ENCODE measurements around the gene IMP4. TPM values are rescaled to one million over a fixed set of nuclear protein-coding genes. Genes with fewer than 3 reads are reported as not detected.

IMP4 gene
- total and polyA plus RNA-seq, 2 of the 13 experiments (the other 11 are each of a cell fraction or from before 2014, with no cell fraction given): 142 to 158 TPM

- TF ChIP-seq HBP1 (CRISPR knock-in tag; IDR thresholded peaks at IDR 0.05; ENCODE audit: low read depth): 0 out of 2 replicates have a peak, but pooled peaks have one; percentile 40
- TF ChIP-seq RAD51 (IDR thresholded peaks at IDR 0.05; ENCODE audit: borderline replicate concordance): no peak
- TF ChIP-seq ZBTB39 (CRISPR knock-in tag; IDR thresholded peaks at IDR 0.05): no peak
- TF ChIP-seq PLRG1 (conservative IDR thresholded peaks at IDR 0.05): no peak
- TF ChIP-seq MXI1 (IDR thresholded peaks at IDR 0.05; ENCODE audit: borderline replicate concordance, low read depth, low read length): no peak; the same call in 2 of the 3 replicates
- TF ChIP-seq ZNF138 (CRISPR knock-in tag; IDR thresholded peaks at IDR 0.05; ENCODE audit: low read depth): no peak
- TF ChIP-seq ZNF143 (CRISPR knock-in tag; IDR thresholded peaks at IDR 0.05): no peak
- TF ChIP-seq KLF13 (CRISPR knock-in tag; IDR thresholded peaks at IDR 0.05): no peak
- no peak for TF ChIP-seq SATB2 (CRISPR knock-in tag; IDR thresholded peaks at IDR 0.05)
- TF ChIP-seq NPAS2 (CRISPR knock-in tag; IDR thresholded peaks at IDR 0.05; ENCODE audit: borderline replicate concordance): no peak
- no peak for TF ChIP-seq PRMT3 (CRISPR knock-in tag; IDR thresholded peaks at IDR 0.05; ENCODE audit: borderline replicate concordance, low read depth)
- no peak for TF ChIP-seq RFX5 (IDR thresholded peaks at IDR 0.05; ENCODE audit: low read depth, low read length)
- TF ChIP-seq ZNF121 (CRISPR knock-in tag; IDR thresholded peaks at IDR 0.05): no peak
- no peak for TF ChIP-seq ZFP36 (IDR thresholded peaks at IDR 0.05; ENCODE audit: borderline replicate concordance, low read depth, low read length, partially characterized antibody)
- TF ChIP-seq ZKSCAN8 (CRISPR knock-in tag; IDR thresholded peaks at IDR 0.05; ENCODE audit: borderline replicate concordance): peak; percentile 73; the same call in 1 of the 2 replicates
- no peak for TF ChIP-seq SNRNP70 (IDR thresholded peaks at IDR 0.05; ENCODE audit: low read depth, low read length)
- TF ChIP-seq KMT2B (CRISPR knock-in tag; IDR thresholded peaks at IDR 0.05): no peak
- TF ChIP-seq NFE2L2 (IDR thresholded peaks at IDR 0.05; ENCODE audit: low read length): no peak
- TF ChIP-seq ZNF460 (CRISPR knock-in tag; IDR thresholded peaks at IDR 0.05; ENCODE audit: borderline replicate concordance): no peak
- TF ChIP-seq KDM1A (CRISPR knock-in tag; IDR thresholded peaks at IDR 0.05): no peak
- no peak; the same call in 1 of the 2 replicates for TF ChIP-seq ZSCAN5A (CRISPR knock-in tag; IDR thresholded peaks at IDR 0.05; ENCODE audit: borderline replicate concordance)
- TF ChIP-seq GLI4 (CRISPR knock-in tag; IDR thresholded peaks at IDR 0.05; ENCODE audit: borderline replicate concordance): no peak
- TF ChIP-seq, protein P1, sequence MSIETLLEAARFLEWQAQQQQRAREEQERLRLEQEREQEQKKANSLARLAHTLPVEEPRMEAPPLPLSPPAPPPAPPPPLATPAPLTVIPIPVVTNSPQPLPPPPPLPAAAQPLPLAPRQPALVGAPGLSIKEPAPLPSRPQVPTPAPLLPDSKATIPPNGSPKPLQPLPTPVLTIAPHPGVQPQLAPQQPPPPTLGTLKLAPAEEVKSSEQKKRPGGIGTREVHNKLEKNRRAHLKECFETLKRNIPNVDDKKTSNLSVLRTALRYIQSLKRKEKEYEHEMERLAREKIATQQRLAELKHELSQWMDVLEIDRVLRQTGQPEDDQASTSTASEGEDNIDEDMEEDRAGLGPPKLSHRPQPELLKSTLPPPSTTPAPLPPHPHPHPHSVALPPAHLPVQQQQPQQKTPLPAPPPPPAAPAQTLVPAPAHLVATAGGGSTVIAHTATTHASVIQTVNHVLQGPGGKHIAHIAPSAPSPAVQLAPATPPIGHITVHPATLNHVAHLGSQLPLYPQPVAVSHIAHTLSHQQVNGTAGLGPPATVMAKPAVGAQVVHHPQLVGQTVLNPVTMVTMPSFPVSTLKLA (IDR thresholded peaks at IDR 0.05): peak; percentile 23; the same call in 1 of the 2 replicates
- TF ChIP-seq GPN1 (CRISPR knock-in tag; IDR thresholded peaks at IDR 0.05; ENCODE audit: borderline replicate concordance): no peak
- no peak for TF ChIP-seq FOXM1 (CRISPR knock-in tag; IDR thresholded peaks at IDR 0.05)
Observed at GRCh38 chr2:130332271-130333073, 10.2 kb upstream of the IMP4 start (continued).
